GM12878 (cell line): ENCODE results near the gene HMCN1. TPM values are rescaled to one million over a fixed set of nuclear protein-coding genes. Genes with fewer than 3 reads are reported as not detected.

ENCODE experiments used
- ATAC-seq: fragments of 200-7000 bp; cut with Tn5 transposase; 3 replicates; pipeline ENCODE4 v1.9.1; 2020; ENCODE audit warnings: mild to moderate bottlenecking, moderate library complexity
- BruUV-seq: library from RNA; stranded (reverse); fragments of 400-500 nt; replicated peaks from 2 replicates; lab custom pipeline; 2021; lab: Mats Ljungman, UMichigan
- CTCF ChIA-PET: fragments of 300-600 bp; sonication (Branson Sonifier 250); formaldehyde crosslinking; extraction: SDS; loops from one replicate; lab custom pipeline; 2021; ENCODE audit warnings: inconsistent platforms; lab: Yijun Ruan, JAX
- POLR2A ChIA-PET: fragments of 350-600 bp; formaldehyde crosslinking; extraction: SDS; loops from one replicate; lab custom pipeline; 2021; ENCODE audit warnings: inconsistent platforms; lab: Charles Lee
- RAD21 ChIA-PET: fragments of 300-600 bp; sonication (Branson Sonifier 250); formaldehyde crosslinking; loops from one replicate; lab custom pipeline; 2023; ENCODE audit warnings: antibody characterized with exemption; ENCODE audit not compliant: unreplicated experiment; lab: Charles Lee
- SMC1A ChIA-PET: fragments of 300-600 bp; sonication (Branson Sonifier 250); formaldehyde crosslinking; loops from one replicate; lab custom pipeline; 2023; ENCODE audit not compliant: unreplicated experiment, uncharacterized antibody; lab: Charles Lee
- DNase-seq: peaks from one replicate; pipeline ENCODE4 v3.0.0-alpha.2; 2011; ENCODE audit warnings: low read depth, low spot score
- FAIRE-seq: peaks from 3 replicates; lab custom pipeline; 2011; peaks lifted over from hg19 to GRCh38; lab: Jason Lieb, UNC
- H2AFZ ChIP-seq: 2 replicates; pipeline ENCODE4 v1.6.0; 2011; ENCODE audit warnings: low read depth, low read length, control low read depth; ENCODE audit not compliant: control insufficient read depth
- H3K27ac ChIP-seq: 2 replicates; pipeline ENCODE4 v1.5.1; 2011; ENCODE audit warnings: control low read depth; ENCODE audit not compliant: control insufficient read depth, insufficient read depth
- H3K27me3 ChIP-seq, 2 experiments: replicated peaks in 1 of 2; 2 replicates each; pipeline versions ENCODE4 v1.6.0 to v1.6.1; 2011; ENCODE audit warnings: low read length in 1 of 2; ENCODE audit not compliant: control insufficient read depth in 2 of 2, insufficient read depth in 2 of 2
- H3K36me3 ChIP-seq, 2 experiments: 2 replicates each; pipeline ENCODE4 v1.5.1; 2011; ENCODE audit warnings: low read length in 1 of 2; ENCODE audit not compliant: control insufficient read depth in 2 of 2, insufficient read depth in 2 of 2
- H3K4me1 ChIP-seq: 2 replicates; pipeline ENCODE4 v1.6.1; 2011; ENCODE audit warnings: mild to moderate bottlenecking, low read length, moderate library complexity, mixed read lengths; ENCODE audit not compliant: control insufficient read depth, insufficient read depth
- H3K4me2 ChIP-seq: 2 replicates; pipeline ENCODE4 v1.6.0; 2011; ENCODE audit warnings: control low read depth; ENCODE audit not compliant: control insufficient read depth, insufficient read depth
- H3K4me3 ChIP-seq: fragments of 200-600 bp; sonication (generic); 2 replicates; pipeline ENCODE4 v1.5.1; 2016
- H3K79me2 ChIP-seq: 2 replicates; pipeline ENCODE4 v1.6.0; 2011; ENCODE audit warnings: low read length; ENCODE audit not compliant: control insufficient read depth, insufficient read depth
- H3K9ac ChIP-seq: 2 replicates; pipeline ENCODE4 v1.8.0; 2011; ENCODE audit warnings: low read length, control low read depth, mixed read lengths; ENCODE audit not compliant: control insufficient read depth, insufficient read depth
- H3K9me3 ChIP-seq: replicated peaks from 3 replicates; pipeline ENCODE4 v1.5.1; 2011; ENCODE audit warnings: mild to moderate bottlenecking, low read length; ENCODE audit not compliant: control insufficient read depth, insufficient read depth
- H4K20me1 ChIP-seq: 2 replicates; pipeline ENCODE4 v1.6.0; 2011; ENCODE audit not compliant: control insufficient read depth, insufficient read depth
- BCL11A ChIP-seq: IDR thresholded peaks from 2 replicates; pipeline ENCODE4 v1.6.1; 2011; ENCODE audit warnings: low read depth, low read length
- EED ChIP-seq: sonication (generic); IDR thresholded peaks from 2 replicates; pipeline ENCODE4 v1.6.1; 2016; ENCODE audit warnings: antibody characterized with exemption, low read depth
- EP300 ChIP-seq, 2 experiments: fragments of 150-350 bp in 1 of 2; IDR thresholded peaks; 2 replicates each; pipeline ENCODE4 v1.6.1; 2011 to 2012; ENCODE audit warnings: low read depth in 2 of 2, low read length in 2 of 2, borderline replicate concordance in 1 of 2, improper control_type of control experiment in 1 of 2, inconsistent platforms in 1 of 2; ENCODE audit not compliant: control insufficient read depth in 1 of 2
- ESRRA ChIP-seq: IDR thresholded peaks from 2 replicates; pipeline ENCODE4 v1.6.1; 2012; ENCODE audit warnings: mild to moderate bottlenecking, low read length, improper control_type of control experiment
- MEF2A ChIP-seq: IDR thresholded peaks from 2 replicates; pipeline ENCODE4 v1.6.1; 2011; ENCODE audit warnings: low read depth, mild to moderate bottlenecking, low read length, moderate library complexity; ENCODE audit not compliant: insufficient read depth
- MEF2B ChIP-seq: fragments of 450-650 bp; IDR thresholded peaks from 2 replicates; pipeline ENCODE4 v1.6.1; 2018; ENCODE audit warnings: mild to moderate bottlenecking, moderate library complexity; ENCODE audit not compliant: partially characterized antibody, poor library complexity, severe bottlenecking
- MTA2 ChIP-seq: fragments of 450-650 bp; IDR thresholded peaks from 2 replicates; pipeline ENCODE4 v1.6.1; 2016; ENCODE audit warnings: low read depth, mild to moderate bottlenecking, moderate library complexity
- NFYA ChIP-seq: IDR thresholded peaks from 2 replicates; pipeline ENCODE4 v1.6.1; 2011; ENCODE audit warnings: low read depth, mild to moderate bottlenecking, low read length, improper control_type of control experiment, borderline replicate concordance
- NRF1 ChIP-seq: conservative IDR thresholded peaks from 2 replicates; pipeline ENCODE4 v1.6.1; 2011; ENCODE audit warnings: mild to moderate bottlenecking, low read depth, low read length, improper control_type of control experiment
- POLR2A ChIP-seq: IDR thresholded peaks from 2 replicates; pipeline ENCODE4 v1.6.1; 2011; ENCODE audit warnings: low read depth, mild to moderate bottlenecking, low read length
- RB1 ChIP-seq: fragments of 450-650 bp; formaldehyde crosslinking; IDR thresholded peaks from 2 replicates; pipeline ENCODE4 v1.6.1; 2017; ENCODE audit warnings: mild to moderate bottlenecking, borderline replicate concordance
- RBBP5 ChIP-seq: fragments of 200-600 bp; sonication (generic); conservative IDR thresholded peaks from 2 replicates; pipeline ENCODE4 v1.6.1; 2016
- RCOR1 ChIP-seq: conservative IDR thresholded peaks from 2 replicates; pipeline ENCODE4 v1.6.1; 2012; ENCODE audit warnings: low read depth, low read length, improper control_type of control experiment
- SMARCA5 ChIP-seq: fragments of 450-650 bp; IDR thresholded peaks from 2 replicates; pipeline ENCODE4 v1.6.1; 2017; ENCODE audit warnings: mild to moderate bottlenecking
- SUZ12 ChIP-seq: fragments of 200-600 bp; sonication (generic); IDR thresholded peaks from one replicate; pipeline ENCODE4 v1.6.1; 2018; ENCODE audit warnings: antibody characterized with exemption, mild to moderate bottlenecking; ENCODE audit not compliant: unreplicated experiment
- TCF3 ChIP-seq: IDR thresholded peaks from 2 replicates; pipeline ENCODE4 v1.6.1; 2012; ENCODE audit warnings: low read depth, mild to moderate bottlenecking, low read length, borderline replicate concordance; ENCODE audit not compliant: insufficient read depth
- WGBS: methylation state at CpG from one replicate; pipeline ENCODE4 v1.1.6; 2016; ENCODE audit warnings: low lambda C conversion rate; ENCODE audit not compliant: insufficient replicate concordance, insufficient coverage; ENCODE audit errors: missing lambda C conversion rate; 5-methylcytosine and 5-hydroxymethylcytosine counted together
- in situ Hi-C: fragments of 300-500 bp; cut with MboI; formaldehyde crosslinking; loops from 9 replicates; pipeline ENCODE4 v1.14.3; 2018; ENCODE audit warnings: mixed read lengths
- intact Hi-C: fragments of 100-400 bp; cut with micrococcal nuclease; formaldehyde crosslinking; loops from one replicate; pipeline ENCODE4 v1.14.2; 2022; ENCODE audit not compliant: unreplicated experiment
- polyA plus RNA-seq, 11 experiments: library from polyadenylated mRNA; depleted of rRNA in 4 of 11; unstranded in 6 of 11; stranded (reverse) in 5 of 11; fragments of >200 nt; fragmentation: Nextera tagmentation in 4 of 11; fragmentation: Illumina TruSeq in 1 of 11; extraction: Ambion mirVana in 4 of 11; extraction: Trizol in 1 of 11; gene quantifications; 1 replicate in 1 of 11; 2 replicates in 10 of 11; pipeline versions ENCODE4 v1.2.1 to v1.2.3, GENCODE V29; 2011 to 2016; ENCODE audit warnings: inconsistent platforms in 2 of 11, missing spikeins in 2 of 11, low read depth in 1 of 11
- total RNA-seq, 4 experiments: library from RNA; depleted of rRNA in 3 of 4; stranded (reverse); fragments of >200 nt in 3 of 4; fragmentation: Illumina TruSeq in 1 of 4; extraction: Trizol in 1 of 4; gene quantifications; 2 replicates each; pipeline versions ENCODE4 v1.2.1 to v1.2.3, GENCODE V29; 2013 to 2021
- TF ChIP-seq, protein P1 (sequence below): IDR thresholded peaks from 2 replicates; pipeline ENCODE4 v1.6.1; 2011; ENCODE audit warnings: low read depth, mild to moderate bottlenecking, low read length, moderate library complexity, borderline replicate concordance; ENCODE audit errors: extremely low read depth
- TF ChIP-seq, protein P2 (sequence below): fragments of 450-650 bp; IDR thresholded peaks from 2 replicates; pipeline ENCODE4 v1.6.1; 2018; ENCODE audit warnings: borderline replicate concordance, mild to moderate bottlenecking; ENCODE audit not compliant: partially characterized antibody
- TF ChIP-seq, protein P3 (sequence below): IDR thresholded peaks from 2 replicates; pipeline ENCODE4 v1.6.1; 2012; ENCODE audit warnings: low read depth, low read length, improper control_type of control experiment
- TF ChIP-seq, protein P4 (sequence below): IDR thresholded peaks from 2 replicates; pipeline ENCODE4 v1.6.1; 2012; ENCODE audit warnings: mild to moderate bottlenecking, low read depth, low read length

The HMCN1 gene
- total and polyA plus RNA-seq, 10 of the 15 experiments (the other 5 are each of a cell fraction or from before 2014, with no cell fraction given) = under 0.01 to 0.07 TPM; not detected in 8

DNA sequence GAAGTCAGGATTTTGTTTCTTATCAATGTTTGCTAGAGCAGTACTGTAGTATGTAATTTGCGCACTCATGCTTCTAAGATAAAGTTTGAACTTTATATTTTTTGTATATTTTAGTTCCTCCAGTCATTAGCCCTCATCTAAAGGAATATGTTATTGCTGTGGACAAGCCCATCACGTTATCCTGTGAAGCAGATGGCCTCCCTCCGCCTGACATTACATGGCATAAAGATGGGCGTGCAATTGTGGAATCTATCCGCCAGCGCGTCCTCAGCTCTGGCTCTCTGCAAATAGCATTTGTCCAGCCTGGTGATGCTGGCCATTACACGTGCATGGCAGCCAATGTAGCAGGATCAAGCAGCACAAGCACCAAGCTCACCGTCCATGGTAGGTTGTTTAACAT lies 388.6 kb downstream of the HMCN1 start:
- WGBS = 60% methylated on average over 9 of the region's 9 CpGs
- H3K36me3 ChIP-seq = no peaks in the 10 kb centered on the region
- H3K4me2 ChIP-seq = no peak overlapping the region
- no peaks in the 10 kb centered on the region for H3K79me2 ChIP-seq
- H3K4me3 ChIP-seq = no peak overlapping the region
- H3K9me3 ChIP-seq = no peaks in the 10 kb centered on the region
- ATAC-seq (no peak), FAIRE-seq (no peak), DNase-seq (no peak)
- ChIA-PET CTCF (no interaction called here), POLR2A (no interaction called here), RAD21 (no interaction called here), SMC1A (no interaction called here)
- no TSS peak for BruUV-seq
- TF ChIP-seq RBBP5 (no peak), NRF1 (no peak), EED (no peak), MEF2B (no peak), TCF3 (no peak), RB1 (no peak), NFYA (no peak), BCL11A (no peak), MTA2 (no peak), SMARCA5 (no peak), SUZ12 (no peak), MEF2A (no peak), POLR2A (no peak), EP300 (IDR thresholded peaks at IDR 0.05; ENCODE audit: borderline replicate concordance in 1 of 2, control insufficient read depth in 1 of 2, low read depth in 2 of 2, low read length in 2 of 2) (no peak), RCOR1 (no peak), ESRRA (no peak)
- TF ChIP-seq, protein P1, sequence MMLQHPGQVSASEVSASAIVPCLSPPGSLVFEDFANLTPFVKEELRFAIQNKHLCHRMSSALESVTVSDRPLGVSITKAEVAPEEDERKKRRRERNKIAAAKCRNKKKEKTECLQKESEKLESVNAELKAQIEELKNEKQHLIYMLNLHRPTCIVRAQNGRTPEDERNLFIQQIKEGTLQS = no peak
- TF ChIP-seq, protein P2, sequence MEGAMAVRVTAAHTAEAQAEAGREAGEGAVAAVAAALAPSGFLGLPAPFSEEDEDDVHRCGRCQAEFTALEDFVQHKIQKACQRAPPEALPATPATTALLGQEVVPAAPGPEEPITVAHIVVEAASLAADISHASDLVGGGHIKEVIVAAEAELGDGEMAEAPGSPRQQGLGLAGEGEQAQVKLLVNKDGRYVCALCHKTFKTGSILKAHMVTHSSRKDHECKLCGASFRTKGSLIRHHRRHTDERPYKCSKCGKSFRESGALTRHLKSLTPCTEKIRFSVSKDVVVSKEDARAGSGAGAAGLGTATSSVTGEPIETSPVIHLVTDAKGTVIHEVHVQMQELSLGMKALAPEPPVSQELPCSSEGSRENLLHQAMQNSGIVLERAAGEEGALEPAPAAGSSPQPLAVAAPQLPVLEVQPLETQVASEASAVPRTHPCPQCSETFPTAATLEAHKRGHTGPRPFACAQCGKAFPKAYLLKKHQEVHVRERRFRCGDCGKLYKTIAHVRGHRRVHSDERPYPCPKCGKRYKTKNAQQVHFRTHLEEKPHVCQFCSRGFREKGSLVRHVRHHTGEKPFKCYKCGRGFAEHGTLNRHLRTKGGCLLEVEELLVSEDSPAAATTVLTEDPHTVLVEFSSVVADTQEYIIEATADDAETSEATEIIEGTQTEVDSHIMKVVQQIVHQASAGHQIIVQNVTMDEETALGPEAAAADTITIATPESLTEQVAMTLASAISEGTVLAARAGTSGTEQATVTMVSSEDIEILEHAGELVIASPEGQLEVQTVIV = no peak
- TF ChIP-seq, protein P3, sequence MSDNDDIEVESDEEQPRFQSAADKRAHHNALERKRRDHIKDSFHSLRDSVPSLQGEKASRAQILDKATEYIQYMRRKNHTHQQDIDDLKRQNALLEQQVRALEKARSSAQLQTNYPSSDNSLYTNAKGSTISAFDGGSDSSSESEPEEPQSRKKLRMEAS = no peak
- TF ChIP-seq, protein P4, sequence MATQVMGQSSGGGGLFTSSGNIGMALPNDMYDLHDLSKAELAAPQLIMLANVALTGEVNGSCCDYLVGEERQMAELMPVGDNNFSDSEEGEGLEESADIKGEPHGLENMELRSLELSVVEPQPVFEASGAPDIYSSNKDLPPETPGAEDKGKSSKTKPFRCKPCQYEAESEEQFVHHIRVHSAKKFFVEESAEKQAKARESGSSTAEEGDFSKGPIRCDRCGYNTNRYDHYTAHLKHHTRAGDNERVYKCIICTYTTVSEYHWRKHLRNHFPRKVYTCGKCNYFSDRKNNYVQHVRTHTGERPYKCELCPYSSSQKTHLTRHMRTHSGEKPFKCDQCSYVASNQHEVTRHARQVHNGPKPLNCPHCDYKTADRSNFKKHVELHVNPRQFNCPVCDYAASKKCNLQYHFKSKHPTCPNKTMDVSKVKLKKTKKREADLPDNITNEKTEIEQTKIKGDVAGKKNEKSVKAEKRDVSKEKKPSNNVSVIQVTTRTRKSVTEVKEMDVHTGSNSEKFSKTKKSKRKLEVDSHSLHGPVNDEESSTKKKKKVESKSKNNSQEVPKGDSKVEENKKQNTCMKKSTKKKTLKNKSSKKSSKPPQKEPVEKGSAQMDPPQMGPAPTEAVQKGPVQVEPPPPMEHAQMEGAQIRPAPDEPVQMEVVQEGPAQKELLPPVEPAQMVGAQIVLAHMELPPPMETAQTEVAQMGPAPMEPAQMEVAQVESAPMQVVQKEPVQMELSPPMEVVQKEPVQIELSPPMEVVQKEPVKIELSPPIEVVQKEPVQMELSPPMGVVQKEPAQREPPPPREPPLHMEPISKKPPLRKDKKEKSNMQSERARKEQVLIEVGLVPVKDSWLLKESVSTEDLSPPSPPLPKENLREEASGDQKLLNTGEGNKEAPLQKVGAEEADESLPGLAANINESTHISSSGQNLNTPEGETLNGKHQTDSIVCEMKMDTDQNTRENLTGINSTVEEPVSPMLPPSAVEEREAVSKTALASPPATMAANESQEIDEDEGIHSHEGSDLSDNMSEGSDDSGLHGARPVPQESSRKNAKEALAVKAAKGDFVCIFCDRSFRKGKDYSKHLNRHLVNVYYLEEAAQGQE = no peak
- H3K27ac ChIP-seq = no peak overlapping the region
- no peaks in the 10 kb centered on the region for H4K20me1 ChIP-seq
- no peaks in the 10 kb centered on the region for H3K4me1 ChIP-seq
- no peak overlapping the region for H3K9ac ChIP-seq
- intact Hi-C loops = no loop called here
- no peak overlapping the region for H2AFZ ChIP-seq
- in situ Hi-C loops = no loop called here
- H3K27me3 ChIP-seq = no peaks in the 10 kb centered on the region
